GM12892 (cell line): ENCODE data around the gene VWA1.
A peak's percentile ranks its signal among the peaks of the same experiment; 100 is the strongest.
"Not testable (repeated sequence)": the region's sequence is repeated elsewhere in the genome, so short reads cannot be mapped to it uniquely, and the experiment has no call there.

Experiments used
- DNase-seq: peaks from one replicate; pipeline ENCODE4 v3.0.0; 2011; ENCODE audit not compliant: insufficient read length
- FAIRE-seq: peaks from 2 replicates; lab custom pipeline; 2011; peaks lifted over from hg19 to GRCh38; lab: Jason Lieb, UNC
- POLR2A ChIP-seq: IDR thresholded peaks from 2 replicates; pipeline ENCODE4 v1.6.1; 2011; ENCODE audit warnings: low read depth, low read length, control low read depth
- POLR2AphosphoS5 ChIP-seq: IDR thresholded peaks from 2 replicates; pipeline ENCODE4 v1.6.1; 2011; ENCODE audit warnings: low read depth, low read length, control low read depth
- TAF1 ChIP-seq: IDR thresholded peaks from 2 replicates; pipeline ENCODE4 v1.6.1; 2011; ENCODE audit warnings: low read depth, mild to moderate bottlenecking, control low read depth, low read length, borderline replicate concordance

The VWA1 gene

DNA sequence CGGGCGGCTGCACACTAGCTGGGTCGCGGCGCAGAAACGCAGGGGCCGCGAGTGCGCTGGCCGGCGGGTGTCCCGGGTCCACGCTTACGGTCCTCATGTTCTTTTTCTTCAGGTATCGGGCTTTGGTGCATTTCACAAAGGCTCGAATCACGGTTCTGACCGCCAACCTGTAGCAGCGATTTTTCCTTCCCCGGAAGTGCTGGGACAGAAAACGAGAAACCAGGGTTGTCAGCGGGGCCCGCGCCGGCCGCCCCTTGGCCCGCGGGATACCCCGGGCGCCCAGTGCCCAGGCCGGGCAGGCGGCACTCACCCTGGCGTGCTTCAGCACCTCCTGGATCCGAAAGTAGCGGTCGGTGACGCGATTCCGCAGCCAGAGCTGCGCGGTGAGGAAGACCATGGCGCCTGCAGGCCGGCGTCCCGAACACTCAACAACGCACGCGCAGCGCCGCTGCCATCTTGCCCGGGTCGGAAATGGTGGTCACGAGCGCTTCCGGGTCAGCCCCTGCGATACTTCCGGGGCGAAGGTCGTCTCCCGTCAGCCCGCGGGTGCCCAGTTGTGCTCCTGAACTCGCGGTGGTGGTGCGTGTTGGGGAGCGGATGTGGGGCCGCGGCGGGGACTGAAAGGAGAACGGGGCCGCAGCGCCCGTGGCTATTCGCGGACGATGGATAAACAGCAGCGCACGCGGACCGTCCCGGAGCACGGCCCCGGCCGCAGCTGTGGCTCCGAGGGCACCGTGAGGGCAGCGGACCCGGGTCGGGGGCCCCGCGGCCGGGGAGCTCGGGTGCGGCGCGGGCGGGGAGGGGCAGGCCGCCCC is 28.5 kb upstream of the VWA1 start, which contains the start of gene MRPL20:
Gene MRPL20, minus strand, starts transcription at position 473 of the 815 bp plus-strand sequence. Its CDS starts 76 bp downstream, at position 397.
- TF ChIP-seq POLR2AphosphoS5 (peak; percentile 97), POLR2A (peak; percentile 96), TAF1 (peak; percentile 95)
- FAIRE-seq, result peak; percentile 98

DNA sequence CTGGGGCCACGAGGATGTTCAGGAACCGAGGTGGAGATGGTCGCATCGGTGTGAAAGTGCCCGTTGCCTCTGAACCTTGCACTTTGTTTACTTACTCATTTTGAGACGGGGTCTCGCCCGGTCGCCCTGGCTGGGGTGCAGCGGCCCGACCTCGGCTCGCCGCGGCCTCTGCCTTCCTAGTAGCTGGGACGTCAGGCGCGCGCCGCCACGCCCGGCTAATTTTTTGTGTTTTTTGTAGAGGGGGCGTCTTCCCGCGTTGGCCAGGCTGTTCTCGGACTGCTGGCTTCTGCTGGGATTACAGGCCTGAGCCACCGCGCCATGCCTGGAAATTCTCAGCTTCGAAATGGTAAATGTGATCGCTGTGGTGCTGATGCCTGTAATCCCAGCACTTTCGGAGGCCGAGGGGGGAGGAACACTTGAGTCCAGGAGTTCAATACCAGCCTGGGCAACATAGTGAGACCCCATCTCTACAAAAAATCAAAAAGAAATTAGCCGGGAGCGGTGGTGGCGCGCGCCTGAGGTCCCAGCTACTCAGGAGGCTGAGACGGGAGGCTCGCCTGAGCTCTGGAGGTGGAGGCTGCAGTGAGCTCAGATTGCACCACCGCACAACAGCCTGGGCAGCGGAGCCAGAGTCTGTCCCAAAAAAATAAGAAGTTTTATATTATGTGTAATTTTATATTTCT is 27.7 kb upstream of the VWA1 start:
- TF ChIP-seq POLR2A (no peak), TAF1 (no peak), POLR2AphosphoS5 (no peak)
- FAIRE-seq (peak; percentile 27), DNase-seq (peak; percentile 37)

More for the DNA sequence above, 28.5 kb upstream of the VWA1 start, which contains the start of gene MRPL20:
- peak; percentile 98 for DNase-seq

DNA sequence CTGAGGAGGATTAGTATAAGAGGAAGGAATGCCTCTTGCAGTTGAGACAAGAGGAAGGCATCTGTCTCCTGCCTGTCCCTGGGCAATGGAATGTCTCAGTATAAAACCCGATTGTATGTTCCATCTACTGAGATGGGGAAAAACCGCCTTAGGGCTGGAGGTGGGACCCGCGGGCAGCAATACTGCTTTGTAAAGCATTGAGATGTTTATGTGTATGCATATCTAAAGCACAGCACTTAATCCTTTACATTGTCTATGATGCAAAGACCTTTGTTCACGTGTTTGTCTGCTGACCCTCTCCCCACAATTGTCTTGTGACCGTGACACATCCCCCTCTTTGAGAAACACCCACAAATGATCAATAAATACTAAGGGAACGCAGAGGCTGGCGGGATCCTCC is 25.3 kb upstream of the VWA1 start:
- DNase-seq, FAIRE-seq: not testable (repeated sequence)

DNA sequence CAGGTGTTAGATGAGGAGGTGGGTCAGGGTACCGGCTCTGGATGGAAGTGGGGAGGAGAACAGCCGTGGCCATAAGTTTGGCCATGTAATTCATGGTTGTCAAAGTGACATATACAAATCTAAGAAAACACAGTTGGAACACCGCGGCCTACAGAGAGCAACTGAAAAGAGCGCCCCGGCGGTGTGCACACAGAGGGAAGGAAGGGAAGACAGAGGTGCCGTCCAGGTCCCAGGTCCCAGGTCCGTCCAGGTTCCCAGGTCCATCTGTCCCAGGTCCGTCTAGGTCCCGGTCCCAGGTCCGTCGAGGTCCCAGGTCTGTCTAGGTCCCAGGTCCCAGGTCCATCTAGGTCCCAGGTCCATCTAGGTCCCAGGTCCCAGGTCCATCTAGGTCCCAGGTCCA is 23.9 kb upstream of the VWA1 start:
- DNase-seq (no peak), FAIRE-seq (no peak)
- TF ChIP-seq TAF1 (no peak), POLR2A (no peak), POLR2AphosphoS5 (peak; percentile 41; the same call in 1 of the 2 replicates)

DNA sequence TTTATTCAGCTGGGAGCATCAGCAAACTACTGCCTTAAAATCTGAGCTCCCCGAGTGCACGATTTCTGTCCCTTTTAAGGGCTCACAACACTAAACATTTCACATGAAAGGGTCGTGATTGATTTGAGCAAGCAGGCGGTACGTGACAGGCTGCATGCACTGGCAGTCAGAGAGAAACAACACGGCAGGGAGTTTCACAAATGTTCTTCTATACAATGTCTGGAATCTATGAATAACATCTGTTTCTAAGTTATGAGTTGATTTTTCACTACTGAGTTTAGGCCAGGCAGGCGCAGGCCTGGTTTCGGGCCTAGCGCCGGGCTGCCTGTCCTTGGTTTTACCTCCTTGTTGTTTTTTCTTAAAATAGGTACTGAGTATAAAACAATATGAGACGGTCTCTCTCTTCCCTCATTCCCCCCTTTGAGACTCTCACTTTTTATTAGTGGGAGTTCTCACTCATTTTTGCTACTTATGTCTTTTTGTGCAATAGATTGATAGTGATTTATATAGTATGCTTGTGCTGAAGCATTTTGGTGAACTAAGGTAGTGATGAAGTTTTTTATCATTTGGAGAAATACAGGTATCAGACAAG is 23.1 kb upstream of the VWA1 start:
- not testable (repeated sequence) for DNase-seq
- FAIRE-seq, result peak; percentile 36

DNA sequence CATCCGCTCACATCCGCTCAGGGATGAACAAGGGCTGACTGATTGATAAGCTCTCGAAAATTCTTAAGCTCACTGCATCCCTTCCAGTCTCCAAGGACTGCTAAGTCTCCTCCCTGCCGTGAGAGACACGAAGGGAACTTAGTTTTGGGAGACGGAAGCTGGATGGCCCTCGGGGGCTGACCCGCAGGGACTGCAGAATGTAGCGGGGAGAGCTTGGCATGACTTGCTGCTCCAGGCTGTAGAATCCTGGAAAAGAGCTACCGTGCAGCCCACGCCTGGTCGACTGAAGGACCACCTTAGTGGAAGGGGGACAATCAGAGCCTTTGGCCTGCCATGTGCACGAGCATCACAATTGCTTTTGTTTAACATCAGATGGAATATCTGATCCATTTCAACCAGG is 19.7 kb upstream of the VWA1 start:
- FAIRE-seq (no peak), DNase-seq (no peak)
- TF ChIP-seq POLR2AphosphoS5, result no peak
- no peak for TF ChIP-seq POLR2A
- no peak for TF ChIP-seq TAF1

DNA sequence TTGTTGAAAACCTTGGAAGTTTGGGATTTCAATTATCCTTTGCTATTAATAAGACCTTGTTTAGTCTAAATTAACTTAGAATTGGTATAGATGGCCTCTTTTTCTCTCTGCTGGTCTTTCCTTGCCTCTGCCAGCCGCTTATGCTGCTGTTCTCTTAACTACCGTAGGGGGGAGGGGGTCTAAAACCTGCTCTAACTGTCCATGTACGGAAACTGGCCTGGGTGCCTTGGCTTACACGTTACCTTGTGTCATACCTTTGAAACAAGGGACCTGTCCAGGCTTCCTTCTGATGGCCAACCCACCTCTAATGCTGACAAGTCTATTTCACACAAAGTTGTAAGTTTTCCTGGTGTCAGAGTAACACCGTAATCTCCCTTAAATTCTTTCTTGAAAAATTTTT is 18.1 kb upstream of the VWA1 start:
- FAIRE-seq, DNase-seq: not testable (repeated sequence)

DNA sequence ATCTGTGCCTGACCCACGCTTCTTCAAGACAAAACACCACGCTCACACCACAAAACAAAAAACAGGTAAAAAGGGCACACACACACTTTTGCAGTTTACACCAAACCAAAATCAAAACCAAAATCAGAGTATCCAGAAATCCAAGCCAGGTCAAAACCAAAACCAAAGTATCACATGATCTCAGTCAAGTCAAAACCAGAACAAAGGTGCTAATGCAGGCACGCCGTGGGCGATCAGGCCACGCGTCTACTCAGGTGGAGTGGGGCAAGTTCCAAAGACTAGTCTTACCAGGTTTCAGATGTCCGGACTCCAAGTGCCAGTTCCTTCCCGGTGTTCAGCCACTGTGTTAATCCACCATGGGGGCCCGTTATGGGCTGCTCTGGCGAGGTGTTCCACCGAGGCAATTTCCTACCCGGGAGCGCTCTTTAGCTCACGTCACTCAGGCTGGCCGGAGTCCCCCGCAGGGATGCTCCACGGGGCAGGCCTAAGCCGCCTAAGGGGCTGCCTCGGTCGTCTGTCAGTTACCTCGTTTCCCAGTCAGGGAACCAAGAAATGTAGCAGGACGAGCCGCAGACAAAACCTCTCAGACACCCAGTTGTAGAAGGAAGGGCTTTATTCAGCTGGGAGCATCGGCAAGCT is 17.5 kb upstream of the VWA1 start:
- not testable (repeated sequence) for FAIRE-seq, DNase-seq

DNA sequence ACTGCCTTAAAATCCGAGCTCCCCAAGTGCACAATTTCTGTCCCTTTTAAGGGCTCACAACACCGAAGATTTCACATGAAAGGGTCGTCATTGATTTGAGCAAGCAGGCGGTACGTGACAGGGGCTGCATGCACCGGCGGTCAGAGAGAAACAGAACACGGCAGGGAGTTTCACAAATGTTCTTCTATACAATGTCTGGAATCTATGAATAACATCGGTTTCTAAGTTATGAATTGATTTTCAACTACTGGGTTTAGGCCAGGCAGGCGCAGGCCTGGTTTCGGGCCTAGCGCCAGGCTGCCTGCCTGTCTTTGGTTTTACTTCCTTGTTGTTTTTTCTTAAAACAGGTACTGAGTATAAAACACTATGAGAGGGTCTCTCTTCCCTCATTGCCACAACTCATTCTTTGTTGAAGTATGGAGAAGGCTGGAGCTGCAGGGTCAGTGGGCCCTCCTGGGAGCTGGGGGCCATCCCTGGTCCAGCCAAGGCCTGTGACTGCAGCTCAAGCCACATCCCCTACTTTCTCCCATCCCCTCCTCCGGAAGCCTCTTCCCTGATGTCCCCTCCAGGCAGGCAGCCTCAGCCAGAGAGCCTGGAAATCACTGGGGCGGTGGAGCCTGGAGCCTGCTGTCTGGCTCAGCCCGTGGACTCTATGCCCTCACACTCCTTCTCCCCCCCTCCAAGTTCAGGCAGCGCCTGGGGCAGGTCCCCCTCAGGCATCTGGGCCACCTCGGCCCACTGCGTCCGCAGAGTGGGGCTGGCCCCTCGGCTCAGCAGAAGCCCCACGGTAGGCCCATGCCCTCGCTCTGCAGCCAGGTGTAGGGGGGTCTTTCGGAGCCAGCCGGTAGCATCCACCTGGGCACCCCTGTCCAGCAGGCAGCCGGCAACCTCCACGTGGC is 16.8 kb upstream of the VWA1 start:
- peak; percentile 33 for DNase-seq
- peak; percentile 81 for FAIRE-seq
- TF ChIP-seq POLR2AphosphoS5 (no peak), POLR2A (no peak), TAF1 (no peak)

DNA sequence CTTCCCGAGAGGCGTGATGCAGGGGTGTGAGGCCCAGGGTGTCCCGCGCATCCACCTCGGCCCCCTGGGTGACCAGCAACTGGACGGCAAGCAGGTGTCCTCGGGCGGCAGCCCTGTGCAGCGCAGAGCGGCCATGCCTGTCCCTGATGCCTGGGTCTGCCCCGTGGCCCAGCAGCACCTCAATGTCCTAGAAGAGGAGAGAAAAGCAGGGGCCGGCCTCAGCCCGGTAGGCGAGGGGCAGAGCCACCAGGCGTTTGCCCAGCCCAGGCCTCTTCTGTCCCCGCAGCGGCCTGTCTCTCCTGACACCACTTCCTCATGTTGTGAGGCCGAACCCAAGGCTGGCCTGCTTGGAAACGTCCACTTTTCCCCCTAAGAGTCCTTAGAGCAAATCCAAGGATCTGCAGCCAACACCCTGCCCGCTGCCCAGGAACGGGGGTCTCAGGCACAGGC is 16.1 kb upstream of the VWA1 start:
- TF ChIP-seq POLR2AphosphoS5 (no peak), TAF1 (no peak), POLR2A (no peak)
- DNase-seq (no peak), FAIRE-seq (no peak)

DNA sequence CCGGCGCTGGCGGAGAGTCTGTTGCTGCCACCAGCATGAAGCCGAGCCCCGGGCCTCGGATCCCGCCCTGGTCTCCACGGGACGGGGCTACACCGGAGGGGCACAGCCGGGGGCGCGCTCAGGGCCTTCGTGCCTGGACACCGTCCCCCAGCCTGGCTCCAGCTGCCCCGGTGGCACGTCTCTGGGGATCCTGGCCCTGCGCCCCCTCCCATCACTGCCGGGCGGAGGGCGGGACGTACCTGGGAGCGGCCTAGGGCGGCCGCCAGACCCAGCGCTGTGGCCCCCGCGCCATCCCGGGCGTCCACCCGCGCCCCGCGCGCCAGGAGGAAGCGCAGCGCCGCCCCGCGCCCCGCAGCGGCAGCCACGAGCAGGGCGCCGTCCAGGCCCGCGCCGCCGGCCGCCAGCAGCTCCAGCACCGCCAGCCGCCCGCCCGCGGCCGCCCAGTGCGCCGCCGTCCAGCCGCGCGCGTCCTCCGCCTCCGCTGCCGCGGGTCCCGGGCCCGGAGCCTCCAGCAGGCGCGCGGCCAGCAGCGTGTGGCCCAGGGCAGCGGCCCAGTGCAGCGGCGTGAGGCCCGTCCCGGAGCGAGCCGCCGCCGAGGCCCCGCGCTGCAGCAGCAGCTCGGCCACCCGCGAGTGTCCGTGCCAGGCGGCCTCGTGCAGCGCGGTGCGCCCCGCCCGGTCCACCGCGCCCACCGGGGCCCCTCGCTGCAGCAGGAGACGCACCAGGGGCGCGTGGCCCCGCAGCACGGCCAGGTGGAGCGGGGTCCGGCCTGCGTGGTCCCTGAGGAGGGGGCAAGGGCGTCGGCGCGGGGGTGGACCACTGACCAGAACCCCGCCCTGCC is 15.5 kb upstream of the VWA1 start:
- TF ChIP-seq POLR2AphosphoS5 (no peak), POLR2A (no peak), TAF1 (no peak)
- DNase-seq (no peak), FAIRE-seq (no peak)
